Measurements from ENCODE around the gene SAT1.

Gene SAT1

GRCh38 chrX:23811108-23811651 is 28.2 kb downstream of the SAT1 start:
- DNase-seq (ENCODE audit: low spot score) = no peak

- DNase-seq (ENCODE audit: low spot score) = no peak
Measured at GRCh38 chrX:23811656-23812055, 28.7 kb downstream of the SAT1 start.

GRCh38 chrX:23813808-23814207 is 30.8 kb downstream of the SAT1 start:
- DNase-seq (ENCODE audit: low spot score) = no peak

GRCh38 chrX:23815376-23815775 is 32.4 kb downstream of the SAT1 start:
- DNase-seq (ENCODE audit: low spot score) = no peak

- no peak for DNase-seq (ENCODE audit: low spot score)
Measured at GRCh38 chrX:23816179-23816578, 33.2 kb downstream of the SAT1 start.

- DNase-seq (ENCODE audit: low spot score) = no peak
Measured at GRCh38 chrX:23817979-23818336, 35.0 kb downstream of the SAT1 start.

GRCh38 chrX:23819385-23820234 is 36.6 kb downstream of the SAT1 start:
- no peak for DNase-seq (ENCODE audit: low spot score)

- DNase-seq (ENCODE audit: low spot score) = no peak
Measured at GRCh38 chrX:23820235-23820782, 37.3 kb downstream of the SAT1 start.

- DNase-seq (ENCODE audit: low spot score) = no peak
Measured at GRCh38 chrX:23821847-23822246, 38.9 kb downstream of the SAT1 start.

- no peak for DNase-seq (ENCODE audit: low spot score)
Measured at GRCh38 chrX:23822397-23822796, 39.4 kb downstream of the SAT1 start.

- DNase-seq (ENCODE audit: low spot score) = no peak
Measured at GRCh38 chrX:23822841-23823240, 39.9 kb downstream of the SAT1 start.

GRCh38 chrX:23825675-23826074 is 42.7 kb downstream of the SAT1 start:
- no peak for DNase-seq (ENCODE audit: low spot score)

- DNase-seq (ENCODE audit: low spot score) = no peak
Measured at GRCh38 chrX:23826216-23826615, 43.2 kb downstream of the SAT1 start.

- no peak for DNase-seq (ENCODE audit: low spot score)
Measured at GRCh38 chrX:23826653-23827052, 43.7 kb downstream of the SAT1 start.

GRCh38 chrX:23828881-23829280 is 45.9 kb downstream of the SAT1 start:
- DNase-seq (ENCODE audit: low spot score) = no peak

- DNase-seq (ENCODE audit: low spot score) = no peak
Measured at GRCh38 chrX:23832721-23833120, 49.7 kb downstream of the SAT1 start.

All from left forelimb (tissue), 1 donor.